Measurements from ENCODE around the gene RCOR2.
A peak's percentile ranks its signal among the peaks of the same experiment; 100 is the strongest.
"Not testable (repeated sequence)": the region's sequence is repeated elsewhere in the genome, so short reads cannot be mapped to it uniquely, and the experiment has no call there.

The RCOR2 gene

DNA sequence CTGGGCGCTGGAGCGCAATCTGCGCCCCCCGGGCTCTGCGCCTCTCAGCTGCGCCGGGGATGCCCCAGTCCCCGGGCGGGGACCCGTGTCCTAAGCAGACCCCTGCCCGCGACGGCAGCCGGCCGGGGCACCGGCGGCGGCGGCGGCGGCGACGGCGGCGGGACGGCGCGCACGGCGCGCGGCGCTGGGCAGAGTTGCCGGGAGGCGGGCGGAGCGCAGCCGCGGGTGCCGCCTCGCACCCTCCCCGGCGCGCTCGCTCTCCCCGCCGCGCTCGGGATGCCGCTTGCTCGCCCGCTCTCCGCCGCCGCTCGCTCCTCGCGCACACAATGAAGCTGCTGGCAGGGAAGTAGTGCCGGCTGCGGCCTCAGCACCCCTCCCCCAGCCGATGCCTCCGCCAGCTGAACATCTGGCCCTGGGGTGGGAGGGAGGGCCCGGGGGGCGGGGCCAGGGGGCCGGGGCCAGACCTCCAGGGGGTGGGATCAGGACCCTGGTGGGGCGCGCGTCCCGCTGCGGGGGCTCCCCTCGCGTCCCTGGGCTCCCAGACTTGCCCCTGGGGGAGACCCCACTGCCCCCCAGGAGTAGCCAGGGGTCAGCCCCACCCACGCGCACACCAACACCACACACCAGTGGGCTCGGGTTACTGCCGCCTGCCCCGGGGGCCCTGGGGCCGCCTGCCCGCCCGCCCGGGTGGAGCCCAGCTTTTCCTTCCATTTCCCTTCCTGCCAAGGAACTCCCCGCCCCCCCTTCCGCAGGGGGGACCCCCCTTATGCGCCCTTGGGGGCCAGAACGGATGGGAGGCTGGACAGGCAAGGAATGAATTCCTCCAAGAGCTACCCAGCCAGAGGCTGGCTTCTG is at the start of gene RCOR2:
TSS of gene RCOR2 (minus strand) at position 328 of the 855 bp plus-strand sequence. CDS start 708 bp downstream, outside the sequence.
- in situ Hi-C loops (cut with HindIII; ENCODE audit: low sequenced_read_pairs) = no loop called here
- DNase-seq (ENCODE audit: low read depth, low spot score) = peak; percentile 76
- TF ChIP-seq, protein P1, sequence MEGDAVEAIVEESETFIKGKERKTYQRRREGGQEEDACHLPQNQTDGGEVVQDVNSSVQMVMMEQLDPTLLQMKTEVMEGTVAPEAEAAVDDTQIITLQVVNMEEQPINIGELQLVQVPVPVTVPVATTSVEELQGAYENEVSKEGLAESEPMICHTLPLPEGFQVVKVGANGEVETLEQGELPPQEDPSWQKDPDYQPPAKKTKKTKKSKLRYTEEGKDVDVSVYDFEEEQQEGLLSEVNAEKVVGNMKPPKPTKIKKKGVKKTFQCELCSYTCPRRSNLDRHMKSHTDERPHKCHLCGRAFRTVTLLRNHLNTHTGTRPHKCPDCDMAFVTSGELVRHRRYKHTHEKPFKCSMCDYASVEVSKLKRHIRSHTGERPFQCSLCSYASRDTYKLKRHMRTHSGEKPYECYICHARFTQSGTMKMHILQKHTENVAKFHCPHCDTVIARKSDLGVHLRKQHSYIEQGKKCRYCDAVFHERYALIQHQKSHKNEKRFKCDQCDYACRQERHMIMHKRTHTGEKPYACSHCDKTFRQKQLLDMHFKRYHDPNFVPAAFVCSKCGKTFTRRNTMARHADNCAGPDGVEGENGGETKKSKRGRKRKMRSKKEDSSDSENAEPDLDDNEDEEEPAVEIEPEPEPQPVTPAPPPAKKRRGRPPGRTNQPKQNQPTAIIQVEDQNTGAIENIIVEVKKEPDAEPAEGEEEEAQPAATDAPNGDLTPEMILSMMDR (IDR thresholded peaks at IDR 0.05; ENCODE audit: low read depth, low read length) = no peak
- peak within 1 kb of the TSS; percentile 46 for H3K4me3 ChIP-seq (ENCODE audit: low read depth, low read length)

DNA sequence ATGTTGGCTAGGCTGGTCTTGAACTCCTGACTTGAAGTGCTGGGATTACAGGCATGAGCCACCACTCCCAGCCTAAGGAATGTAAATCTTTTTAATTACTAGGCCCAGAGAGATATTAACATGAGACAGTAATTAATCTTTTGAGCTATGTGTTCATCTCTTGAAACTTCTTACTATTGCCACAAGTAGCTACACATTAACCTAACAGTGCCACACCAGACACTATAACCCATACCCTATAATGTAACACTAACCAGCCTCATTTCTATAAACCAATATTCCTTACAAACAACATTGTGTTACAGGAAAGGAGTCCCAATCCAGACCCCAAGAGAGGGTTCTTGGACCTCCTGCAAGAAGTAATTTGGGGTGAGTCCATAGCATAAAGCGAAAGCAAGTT is 49.5 kb upstream of the RCOR2 start:
- TF ChIP-seq, protein P1 (IDR thresholded peaks at IDR 0.05; ENCODE audit: low read depth, low read length) = no peak
- DNase-seq (ENCODE audit: low read depth, low spot score) = no peak
- no peak overlapping the region for H3K4me3 ChIP-seq (ENCODE audit: low read depth, low read length)
- in situ Hi-C loops (cut with HindIII; ENCODE audit: low sequenced_read_pairs) = no loop called here

DNA sequence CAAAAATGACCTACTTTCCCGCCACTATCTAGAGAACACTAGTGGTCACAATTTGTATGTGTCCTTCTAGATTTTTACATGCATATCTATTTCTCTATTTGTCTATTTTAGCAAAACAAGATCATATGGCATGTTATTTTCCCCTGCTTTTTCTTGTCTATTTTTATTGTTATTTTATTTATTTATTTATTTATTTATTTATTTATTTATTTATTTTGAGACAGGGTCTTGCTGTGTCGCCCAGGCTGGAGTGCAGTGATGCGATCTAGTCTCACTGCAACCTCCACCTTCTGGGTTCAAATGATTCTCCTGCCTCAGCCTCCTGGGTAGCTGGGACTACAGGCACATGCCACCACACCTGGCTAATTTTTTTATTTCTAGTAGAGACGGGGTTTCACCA is 46.9 kb upstream of the RCOR2 start:
- in situ Hi-C loops (cut with HindIII; ENCODE audit: low sequenced_read_pairs); H3K4me3 ChIP-seq (ENCODE audit: low read depth, low read length); DNase-seq (ENCODE audit: low read depth, low spot score): not testable (repeated sequence)

DNA sequence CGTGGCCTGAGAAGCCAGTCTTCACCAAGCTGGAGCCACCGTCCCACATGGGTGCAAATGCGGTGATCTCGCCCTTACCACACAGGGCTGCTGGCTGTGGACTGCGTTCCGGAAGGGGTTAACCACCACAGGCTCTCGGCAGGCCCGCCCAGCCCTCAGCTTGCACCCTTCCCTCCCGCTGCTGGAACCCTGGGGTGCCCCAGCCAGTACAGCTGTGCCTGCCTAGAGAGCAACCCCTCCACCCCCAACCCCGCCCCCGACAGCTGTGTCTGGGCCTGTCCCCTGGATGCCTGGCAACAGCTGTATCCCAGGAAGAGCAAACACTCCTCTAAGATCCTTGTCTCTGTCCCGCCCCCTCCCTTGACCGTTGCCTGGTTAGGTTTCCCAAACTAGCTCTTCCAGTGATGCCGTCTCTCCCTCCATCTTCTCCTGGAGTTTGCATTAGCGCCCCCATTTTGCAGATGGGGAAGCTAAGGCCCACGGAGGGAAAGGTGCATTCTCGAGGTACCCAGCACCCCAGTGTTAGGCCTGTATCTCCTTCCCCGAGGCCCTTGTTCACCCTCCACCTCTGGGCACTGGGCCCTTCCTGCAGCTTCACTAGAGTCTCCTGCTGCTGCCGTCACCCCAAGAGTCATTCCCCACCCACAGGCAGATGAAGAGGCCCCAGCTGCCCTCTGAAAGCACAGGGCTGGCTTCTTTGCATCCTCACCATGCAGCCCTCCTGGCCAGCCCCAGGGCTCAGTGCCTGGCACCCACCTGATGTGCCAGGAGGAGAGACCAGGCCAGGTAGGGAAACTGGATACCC is 44.8 kb upstream of the RCOR2 start:
- TF ChIP-seq, protein P1 (IDR thresholded peaks at IDR 0.05; ENCODE audit: low read depth, low read length) = no peak
- DNase-seq (ENCODE audit: low read depth, low spot score) = no peak
- in situ Hi-C loops (cut with HindIII; ENCODE audit: low sequenced_read_pairs) = no loop called here
- no peak overlapping the region for H3K4me3 ChIP-seq (ENCODE audit: low read depth, low read length)

DNA sequence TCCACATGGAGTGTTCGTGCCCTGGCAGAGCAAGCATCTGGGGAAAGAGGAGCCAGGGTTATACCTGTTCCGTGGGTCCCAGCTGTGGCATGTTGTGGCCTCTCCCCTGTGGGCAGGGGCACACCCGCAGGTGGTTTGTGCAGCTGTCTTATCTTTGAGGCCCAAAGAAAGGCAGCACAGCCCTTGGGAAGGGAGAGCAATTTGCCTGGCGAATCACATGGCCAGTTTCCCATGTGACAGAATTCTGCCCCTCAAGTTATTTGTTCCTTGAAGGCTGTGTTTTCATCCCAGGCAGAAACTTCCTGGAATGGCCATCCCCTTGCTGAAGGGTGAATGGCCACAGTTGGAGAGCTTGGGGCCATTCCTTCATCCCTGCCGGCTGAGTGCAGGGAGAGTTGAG is 41.0 kb upstream of the RCOR2 start:
- TF ChIP-seq, protein P1 (IDR thresholded peaks at IDR 0.05; ENCODE audit: low read depth, low read length) = no peak
- no peak for DNase-seq (ENCODE audit: low read depth, low spot score)
- in situ Hi-C loops (cut with HindIII; ENCODE audit: low sequenced_read_pairs) = no loop called here
- no peak overlapping the region for H3K4me3 ChIP-seq (ENCODE audit: low read depth, low read length)

DNA sequence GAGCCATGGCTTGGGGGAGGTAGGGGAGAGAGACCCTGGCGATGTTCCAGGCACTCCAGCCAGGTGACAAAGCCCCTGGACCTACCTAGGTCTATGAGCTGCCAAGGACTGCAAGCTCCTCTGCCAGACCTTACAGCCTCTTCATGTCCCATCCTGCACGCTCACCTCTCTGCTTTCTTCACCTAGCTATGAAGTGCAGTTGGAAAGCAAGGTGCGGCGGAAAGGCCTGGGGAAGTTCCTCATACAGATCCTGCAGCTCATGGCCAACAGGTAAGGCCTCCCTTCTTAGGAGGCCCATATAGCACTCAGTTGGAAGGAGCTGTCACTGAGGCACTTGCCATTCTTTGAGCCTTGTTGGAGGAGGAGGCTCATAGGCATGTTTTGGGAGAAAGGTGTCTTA is 35.6 kb upstream of the RCOR2 start:
- TF ChIP-seq, protein P1 (IDR thresholded peaks at IDR 0.05; ENCODE audit: low read depth, low read length) = no peak
- in situ Hi-C loops (cut with HindIII; ENCODE audit: low sequenced_read_pairs) = no loop called here
- no peak for DNase-seq (ENCODE audit: low read depth, low spot score)
- no peak overlapping the region for H3K4me3 ChIP-seq (ENCODE audit: low read depth, low read length)

Measured in astrocyte of the spinal cord (primary cell).